Kidney tubule cell (primary cell): Measurements from ENCODE around the gene CRIP1.

Experiments
- DNase-seq: peaks from one replicate; pipeline ENCODE4 v3.0.0-alpha.2; 2018; ENCODE audit warnings: low spot score

CRIP1 gene

GRCh38 chr14:105470350-105471296, 16.1 kb upstream of the CRIP1 start:
- DNase-seq, result no peak

- DNase-seq, result no peak
Measured at GRCh38 chr14:105471297-105471821, 15.3 kb upstream of the CRIP1 start.

GRCh38 chr14:105471823-105472485, 14.7 kb upstream of the CRIP1 start:
- DNase-seq, result no peak

- no peak for DNase-seq
Measured at GRCh38 chr14:105472486-105472991, 14.1 kb upstream of the CRIP1 start.

- DNase-seq, result peak; percentile 47
Measured at GRCh38 chr14:105473033-105473676, 13.5 kb upstream of the CRIP1 start.

- DNase-seq, result peak; percentile 92
Measured at GRCh38 chr14:105473677-105474482, 12.8 kb upstream of the CRIP1 start.

GRCh38 chr14:105474483-105475268, 12.0 kb upstream of the CRIP1 start, which contains the start of gene CRIP2:
TSS of gene CRIP2 (plus strand) at chr14:105474821. CDS start at chr14:105474863, 42 bp downstream.
- DNase-seq, result peak; percentile 68

GRCh38 chr14:105475269-105476096, 11.2 kb upstream of the CRIP1 start:
- peak; percentile 80 for DNase-seq

GRCh38 chr14:105476097-105476830, 10.4 kb upstream of the CRIP1 start:
- DNase-seq, result peak; percentile 81

GRCh38 chr14:105476831-105477659, 9.6 kb upstream of the CRIP1 start:
- DNase-seq, result no peak

GRCh38 chr14:105477660-105478397, 8.9 kb upstream of the CRIP1 start:
- DNase-seq, result no peak

- no peak for DNase-seq
Measured at GRCh38 chr14:105478398-105479251, 8.1 kb upstream of the CRIP1 start.

GRCh38 chr14:105479431-105480158, 7.1 kb upstream of the CRIP1 start:
- DNase-seq, result no peak

- no peak for DNase-seq
Measured at GRCh38 chr14:105480199-105480746, 6.4 kb upstream of the CRIP1 start.
